Trophoblast cell (in vitro differentiated cells and primary cell): ENCODE results near the gene CTXND1.

Source experiments
- DNase-seq, 2 donors: peaks; one replicate each; pipeline ENCODE4 v3.0.0-alpha.2; 2016
- H2AFZ ChIP-seq: 2 replicates; pipeline ENCODE4 v1.6.1; 2013; ENCODE audit warnings: low read length, moderate library complexity, mild to moderate bottlenecking; ENCODE audit not compliant: insufficient read depth, poor library complexity
- H2AK5ac ChIP-seq: 2 replicates; pipeline ENCODE4 v1.6.1; 2013; ENCODE audit warnings: mild to moderate bottlenecking, low read length
- H2BK120ac ChIP-seq: 2 replicates; pipeline ENCODE4 v1.6.1; 2013; ENCODE audit warnings: low read length, mild to moderate bottlenecking, moderate library complexity; ENCODE audit not compliant: insufficient read depth, poor library complexity
- H2BK12ac ChIP-seq: 2 replicates; pipeline ENCODE4 v1.6.1; 2013; ENCODE audit warnings: mild to moderate bottlenecking, low read length, moderate library complexity
- H2BK5ac ChIP-seq: 2 replicates; pipeline ENCODE4 v1.6.1; 2013; ENCODE audit warnings: low read length, low read depth, moderate library complexity, mild to moderate bottlenecking; ENCODE audit not compliant: poor library complexity
- H3K14ac ChIP-seq: 2 replicates; pipeline ENCODE4 v1.6.1; 2013; ENCODE audit warnings: mild to moderate bottlenecking, low read length
- H3K18ac ChIP-seq: 2 replicates; pipeline ENCODE4 v1.6.1; 2013; ENCODE audit warnings: mild to moderate bottlenecking, low read length
- H3K23ac ChIP-seq: 2 replicates; pipeline ENCODE4 v1.6.1; 2013; ENCODE audit warnings: low read length
- H3K27ac ChIP-seq: 2 replicates; pipeline ENCODE4 v1.5.1; 2013; ENCODE audit warnings: low read depth, mild to moderate bottlenecking, inconsistent platforms, low read length, moderate library complexity
- H3K27me3 ChIP-seq: 2 replicates; pipeline ENCODE4 v1.6.1; 2013; ENCODE audit warnings: inconsistent platforms, mild to moderate bottlenecking, low read length, moderate library complexity; ENCODE audit not compliant: insufficient read depth
- H3K36me3 ChIP-seq, 2 experiments: 1 replicate in 1 of 2; 2 replicates in 1 of 2; pipeline ENCODE4 v1.6.1; 2013; ENCODE audit warnings: low read length in 2 of 2, mild to moderate bottlenecking in 2 of 2, moderate library complexity in 1 of 2; ENCODE audit not compliant: insufficient read depth in 2 of 2, control insufficient read depth in 1 of 2
- H3K4ac ChIP-seq: 2 replicates; pipeline ENCODE4 v1.6.1; 2013; ENCODE audit warnings: low read depth, mild to moderate bottlenecking, low read length, moderate library complexity
- H3K4me1 ChIP-seq, 2 experiments: 1 replicate in 1 of 2; 2 replicates in 1 of 2; pipeline ENCODE4 v1.6.1; 2013; ENCODE audit warnings: low read length in 2 of 2, mild to moderate bottlenecking in 2 of 2, moderate library complexity in 1 of 2; ENCODE audit not compliant: insufficient read depth in 2 of 2, control insufficient read depth in 1 of 2
- H3K4me2 ChIP-seq: 2 replicates; pipeline ENCODE4 v1.6.1; 2013; ENCODE audit warnings: inconsistent platforms, mild to moderate bottlenecking, low read length, moderate library complexity
- H3K4me3 ChIP-seq: 2 replicates; pipeline ENCODE4 v1.5.1; 2013; ENCODE audit warnings: mild to moderate bottlenecking, low read depth, low read length, inconsistent platforms
- H3K79me1 ChIP-seq: one replicate; pipeline ENCODE4 v1.6.1; 2013; ENCODE audit warnings: low read length
- H3K79me2 ChIP-seq: 2 replicates; pipeline ENCODE4 v1.6.1; 2013; ENCODE audit warnings: low read length, mild to moderate bottlenecking; ENCODE audit not compliant: control insufficient read depth, insufficient read depth, poor library complexity
- H3K9ac ChIP-seq: 2 replicates; pipeline ENCODE4 v1.6.1; 2013; ENCODE audit warnings: mild to moderate bottlenecking, low read length
- H3K9me3 ChIP-seq: 2 replicates; pipeline ENCODE4 v1.6.1; 2013; ENCODE audit warnings: low read depth, mild to moderate bottlenecking, control low read depth, inconsistent platforms, low read length; ENCODE audit not compliant: insufficient read depth
- H4K12ac ChIP-seq: 2 replicates; pipeline ENCODE4 v1.6.1; 2013; ENCODE audit warnings: low read depth, mild to moderate bottlenecking, low read length, moderate library complexity
- H4K8ac ChIP-seq: 2 replicates; pipeline ENCODE4 v1.6.1; 2013; ENCODE audit warnings: low read depth, mild to moderate bottlenecking, low read length, moderate library complexity
- H4K91ac ChIP-seq: one replicate; pipeline ENCODE4 v1.6.1; 2013; ENCODE audit warnings: low read depth, mild to moderate bottlenecking, low read length, moderate library complexity
- WGBS: extraction: QIAGEN DNeasy Blood & Tissue Kit; methylation state at CpG from one replicate; pipeline ENCODE4 v1.1.7; 2013; ENCODE audit warnings: missing lambda C conversion rate; ENCODE audit not compliant: insufficient read length, insufficient coverage; ENCODE audit errors: extremely low coverage; 5-methylcytosine and 5-hydroxymethylcytosine counted together

Gene CTXND1

GRCh38 chr15:80160570-80161156 is 91.3 kb downstream of the CTXND1 start:
- Histone ChIP-seq H2AFZ (no peak overlapping the region), H3K4me2 (no peak overlapping the region), H3K36me3 (peaks cover 0 to 3% of the 10 kb centered on the region in 2 experiments), H3K4me1 (peaks cover 9 to 16% of the 10 kb centered on the region in 2 experiments), H3K23ac (no peak overlapping the region), H4K12ac (no peak overlapping the region), H3K79me1 (no peaks in the 10 kb centered on the region), H3K79me2 (no peaks in the 10 kb centered on the region), H3K4me3 (no peak overlapping the region), H4K8ac (no peak overlapping the region), H3K27ac (no peak overlapping the region), H3K18ac (no peak overlapping the region), H2AK5ac (peak overlapping the region; percentile 13), H4K91ac (no peak overlapping the region), H3K4ac (no peak overlapping the region), H2BK120ac (no peak overlapping the region), H3K9me3 (no peaks in the 10 kb centered on the region), H3K27me3 (no peaks in the 10 kb centered on the region), H2BK5ac (no peak overlapping the region), H3K14ac (peak overlapping the region; percentile 23), H2BK12ac (peak overlapping the region; percentile 19), H3K9ac (no peak overlapping the region)
- DNase-seq, result peak; percentile 70 to 71
- WGBS, result no CpG with 5 or more reads among the region's 7 CpGs

GRCh38 chr15:80159811-80160569 is 92.0 kb downstream of the CTXND1 start:
- H3K4me3 ChIP-seq, result no peak overlapping the region
- no peaks in the 10 kb centered on the region for H3K27me3 ChIP-seq
- peak overlapping the region; percentile 15 for H2AK5ac ChIP-seq
- H3K18ac ChIP-seq, result no peak overlapping the region
- H3K23ac ChIP-seq, result no peak overlapping the region
- no peak overlapping the region for H3K14ac ChIP-seq
- no peak overlapping the region for H2BK12ac ChIP-seq
- H3K27ac ChIP-seq, result no peak overlapping the region
- no peak overlapping the region for H2BK120ac ChIP-seq
- no peak overlapping the region for H3K9ac ChIP-seq
- no peak for DNase-seq
- H3K4ac ChIP-seq, result no peak overlapping the region
- H3K36me3 ChIP-seq, result peaks cover 0 to 3% of the 10 kb centered on the region in 2 experiments
- H2BK5ac ChIP-seq, result no peak overlapping the region
- no CpG with 5 or more reads among the region's 12 CpGs for WGBS
- H2AFZ ChIP-seq, result no peak overlapping the region
- H3K79me2 ChIP-seq, result no peaks in the 10 kb centered on the region
- H3K4me2 ChIP-seq, result no peak overlapping the region
- no peak overlapping the region for H4K12ac ChIP-seq
- H4K91ac ChIP-seq, result no peak overlapping the region
- H3K9me3 ChIP-seq, result no peaks in the 10 kb centered on the region
- H3K4me1 ChIP-seq, result peaks cover 9 to 21% of the 10 kb centered on the region in 2 experiments
- no peak overlapping the region for H4K8ac ChIP-seq
- no peaks in the 10 kb centered on the region for H3K79me1 ChIP-seq

GRCh38 chr15:80159301-80159700 is 92.7 kb downstream of the CTXND1 start:
- Histone ChIP-seq H3K27me3 (no peaks in the 10 kb centered on the region), H3K9ac (no peak overlapping the region), H2BK12ac (no peak overlapping the region), H3K27ac (no peak overlapping the region), H3K36me3 (peaks cover 0 to 3% of the 10 kb centered on the region in 2 experiments), H3K79me1 (no peaks in the 10 kb centered on the region), H3K23ac (no peak overlapping the region), H2AK5ac (no peak overlapping the region), H3K79me2 (no peaks in the 10 kb centered on the region), H3K4me2 (no peak overlapping the region), H3K9me3 (no peaks in the 10 kb centered on the region), H2AFZ (no peak overlapping the region), H4K12ac (no peak overlapping the region), H3K18ac (no peak overlapping the region), H2BK120ac (no peak overlapping the region), H2BK5ac (no peak overlapping the region), H3K4me3 (no peak overlapping the region), H4K8ac (no peak overlapping the region), H3K4ac (no peak overlapping the region), H4K91ac (no peak overlapping the region), H3K4me1 (peaks cover 9 to 24% of the 10 kb centered on the region in 2 experiments), H3K14ac (no peak overlapping the region)
- WGBS, result no CpG with 5 or more reads among the region's 5 CpGs
- DNase-seq, result no peak

DNA sequence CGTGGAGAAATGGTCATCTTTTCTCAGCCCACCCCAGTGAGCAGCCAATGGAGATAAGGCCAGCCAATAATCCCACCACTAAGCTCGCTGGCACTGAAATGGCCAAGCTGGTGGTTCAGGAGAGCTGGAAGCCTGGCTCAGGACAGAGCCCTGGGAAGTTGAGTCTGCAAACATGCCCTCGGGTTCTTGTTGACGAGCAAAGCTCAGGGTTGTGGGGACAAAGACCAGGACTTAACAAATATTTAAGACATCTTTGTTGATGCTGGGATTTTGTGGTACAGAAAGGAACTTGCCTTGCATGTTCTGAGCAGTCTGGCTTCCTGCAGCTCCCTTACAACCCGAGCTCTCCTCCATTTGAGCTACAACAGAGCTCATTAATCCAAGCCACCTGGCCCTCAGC is 94.8 kb downstream of the CTXND1 start:
- no peaks in the 10 kb centered on the region for H3K9me3 ChIP-seq
- H3K4ac ChIP-seq, result no peak overlapping the region
- H3K14ac ChIP-seq, result no peak overlapping the region
- peak overlapping the region; percentile 6 for H2BK12ac ChIP-seq
- no peak overlapping the region for H2BK5ac ChIP-seq
- H3K27me3 ChIP-seq, result no peaks in the 10 kb centered on the region
- peaks cover 11 to 28% of the 10 kb centered on the region in 2 experiments for H3K4me1 ChIP-seq
- H3K27ac ChIP-seq, result no peak overlapping the region
- no peak overlapping the region for H3K18ac ChIP-seq
- no peak overlapping the region for H3K4me3 ChIP-seq
- DNase-seq, result no peak
- H3K9ac ChIP-seq, result no peak overlapping the region
- H3K36me3 ChIP-seq, result peaks cover 0 to 3% of the 10 kb centered on the region in 2 experiments
- H2BK120ac ChIP-seq, result no peak overlapping the region
- no peak overlapping the region for H4K8ac ChIP-seq
- H3K23ac ChIP-seq, result no peak overlapping the region
- no CpG with 5 or more reads among the region's 5 CpGs for WGBS
- peaks cover 3% of the 10 kb centered on the region for H3K79me1 ChIP-seq
- no peak overlapping the region for H4K12ac ChIP-seq
- no peak overlapping the region for H2AFZ ChIP-seq
- no peak overlapping the region for H4K91ac ChIP-seq
- H3K79me2 ChIP-seq, result no peaks in the 10 kb centered on the region
- no peak overlapping the region for H3K4me2 ChIP-seq
- no peak overlapping the region for H2AK5ac ChIP-seq
